K562 (cell line): Measurements from ENCODE around the gene NCAPG2. TPM values are rescaled to one million over a fixed set of nuclear protein-coding genes. Genes with fewer than 3 reads are reported as not detected.

ENCODE experiments used
- ATAC-seq: fragments of 200-7000 bp; cut with Tn5 transposase; 3 replicates; pipeline ENCODE4 v1.9.1; 2020; ENCODE audit warnings: moderate library complexity
- BruUV-seq: library from RNA; stranded (reverse); fragments of 400-500 nt; replicated peaks from 2 replicates; lab custom pipeline; 2021; lab: Mats Ljungman, UMichigan
- CTCF ChIA-PET: fragments of 300-600 bp; formaldehyde crosslinking; extraction: SDS; loops from one replicate; lab custom pipeline; 2021; ENCODE audit warnings: low intra/inter-chr PET ratio; lab: Yijun Ruan, JAX
- POLR2A ChIA-PET: fragments of 300-600, 350-650 bp; sonication (Branson Sonifier 250); formaldehyde crosslinking; extraction: SDS; loops from one replicate; lab custom pipeline; 2021; ENCODE audit warnings: antibody characterized with exemption, inconsistent platforms; lab: Yijun Ruan, JAX
- DNase-seq, 4 experiments: peaks; one replicate each; pipeline versions ENCODE4 v3.0.0 to v3.0.0-alpha.2; 2011 to 2018; ENCODE audit warnings: low spot score in 3 of 4, mixed read lengths in 3 of 4; ENCODE audit errors: extremely low read depth in 1 of 4
- FAIRE-seq: peaks from 2 replicates; lab custom pipeline; 2011; peaks lifted over from hg19 to GRCh38; lab: Jason Lieb, UNC
- H2AFZ ChIP-seq: 2 replicates; pipeline ENCODE4 v1.6.0; 2011; ENCODE audit warnings: low read depth, low read length, control low read depth, inconsistent platforms
- H3K27ac ChIP-seq: fragments of 200-600 bp; 3 replicates; pipeline ENCODE4 v1.8.0; 2011; ENCODE audit warnings: low read depth, mild to moderate bottlenecking, control low read depth, inconsistent platforms, low read length, moderate library complexity, mixed read lengths; ENCODE audit errors: extremely low read depth
- H3K27me3 ChIP-seq, 2 experiments: fragments of 300-600 bp in 1 of 2; 2 replicates in 1 of 2; 3 replicates in 1 of 2; pipeline versions ENCODE4 v1.6.0 to v1.8.0; 2011; ENCODE audit warnings: inconsistent platforms in 2 of 2, low read length in 2 of 2, mild to moderate bottlenecking in 1 of 2, mixed read lengths in 1 of 2, moderate library complexity in 1 of 2; ENCODE audit not compliant: control insufficient read depth in 2 of 2, insufficient read depth in 2 of 2
- H3K36me3 ChIP-seq: fragments of 300-600 bp; 3 replicates; pipeline ENCODE4 v1.8.0; 2011; ENCODE audit warnings: mild to moderate bottlenecking, low read length, inconsistent platforms; ENCODE audit not compliant: control insufficient read depth, insufficient read depth
- H3K4me1 ChIP-seq, 2 experiments: fragments of 200-600 bp in 1 of 2; replicated peaks in 1 of 2; 2 replicates in 1 of 2; 3 replicates in 1 of 2; pipeline versions ENCODE4 v1.5.1 to v1.8.0; 2011; ENCODE audit warnings: inconsistent platforms in 2 of 2, low read length in 2 of 2, mild to moderate bottlenecking in 1 of 2, mixed read lengths in 1 of 2, moderate library complexity in 1 of 2; ENCODE audit not compliant: control insufficient read depth in 2 of 2, insufficient read depth in 2 of 2
- H3K4me2 ChIP-seq: 2 replicates; pipeline ENCODE4 v1.6.1; 2011; ENCODE audit warnings: low read length, control low read depth, inconsistent platforms, mixed read lengths; ENCODE audit not compliant: insufficient read depth
- H3K4me3 ChIP-seq: fragments of 200-600 bp; sonication (generic), shearing (Covaris generic); 2 replicates; pipeline ENCODE4 v1.5.1; 2016; ENCODE audit warnings: control low read depth, inconsistent platforms
- H3K79me2 ChIP-seq: fragments of 200-600 bp; 3 replicates; pipeline ENCODE4 v1.8.0; 2011; ENCODE audit warnings: low read length, inconsistent platforms; ENCODE audit not compliant: control insufficient read depth, insufficient read depth
- H3K9ac ChIP-seq, 2 experiments: 2 replicates each; pipeline versions ENCODE4 v1.6.0 to v1.6.1; 2011; ENCODE audit warnings: low read depth in 2 of 2, low read length in 2 of 2, control low read depth in 1 of 2, inconsistent platforms in 1 of 2, mild to moderate bottlenecking in 1 of 2, mixed read lengths in 1 of 2; ENCODE audit not compliant: insufficient read depth in 1 of 2
- H3K9me1 ChIP-seq: one replicate; pipeline ENCODE4 v1.6.0; 2011; ENCODE audit warnings: inconsistent platforms, mild to moderate bottlenecking, low read length, moderate library complexity; ENCODE audit not compliant: control insufficient read depth, insufficient read depth
- H3K9me3 ChIP-seq: replicated peaks from 2 replicates; pipeline ENCODE4 v1.5.1; 2011; ENCODE audit warnings: low read depth, low read length, inconsistent platforms; ENCODE audit not compliant: control insufficient read depth, insufficient read depth
- H4K20me1 ChIP-seq: replicated peaks from 2 replicates; pipeline ENCODE4 v1.6.1; 2011; ENCODE audit warnings: low read length, inconsistent platforms, mixed read lengths; ENCODE audit not compliant: control insufficient read depth, insufficient read depth
- C11orf30 ChIP-seq: fragments of 450-650 bp; IDR thresholded peaks from 2 replicates; pipeline ENCODE4 v1.6.1; 2016; ENCODE audit warnings: low read depth, mild to moderate bottlenecking
- ESRRA ChIP-seq: fragments of 450-650 bp; IDR thresholded peaks from 2 replicates; pipeline ENCODE4 v1.6.1; 2014; ENCODE audit warnings: low read depth, mild to moderate bottlenecking, moderate library complexity, borderline replicate concordance
- FOSL1 ChIP-seq: fragments of 200-800 bp; sonication (Bioruptor generic); conservative IDR thresholded peaks from 2 replicates; pipeline ENCODE4 v1.6.1; 2016; ENCODE audit warnings: missing genetic modification characterization, missing compliant biosample characterization
- GTF2A2 ChIP-seq: IDR thresholded peaks from 2 replicates; pipeline ENCODE4 v1.6.1; 2016; ENCODE audit warnings: mild to moderate bottlenecking, missing genetic modification characterization, missing compliant biosample characterization
- HNRNPH1 ChIP-seq: fragments of 200-400 bp; formaldehyde crosslinking; optimal IDR thresholded peaks from 2 replicates; pipeline ENCODE3; 2017; ENCODE audit warnings: low read depth, mild to moderate bottlenecking, low read length, moderate library complexity
- MAFF ChIP-seq: IDR thresholded peaks from 2 replicates; pipeline ENCODE4 v1.6.1; 2012; ENCODE audit warnings: low read length, improper control_type of control experiment
- MAFG ChIP-seq: fragments of 450-650 bp; conservative IDR thresholded peaks from 2 replicates; pipeline ENCODE4 v1.6.1; 2016; ENCODE audit warnings: missing genetic modification characterization, missing compliant biosample characterization
- MAFK ChIP-seq: IDR thresholded peaks from 2 replicates; pipeline ENCODE4 v1.6.1; 2011; ENCODE audit warnings: low read length, improper control_type of control experiment
- NFE2 ChIP-seq: IDR thresholded peaks from 2 replicates; pipeline ENCODE4 v1.6.1; 2014; ENCODE audit warnings: antibody characterized with exemption, low read depth
- NFE2L1 ChIP-seq: fragments of 450-650 bp; IDR thresholded peaks from 2 replicates; pipeline ENCODE4 v1.6.1; 2016; ENCODE audit warnings: missing genetic modification characterization, low read depth, mild to moderate bottlenecking, missing compliant biosample characterization, moderate library complexity, borderline replicate concordance
- NR4A1 ChIP-seq, 2 experiments: fragments of 250-450 bp in 1 of 2; fragments of 450-650 bp in 1 of 2; sonication (Bioruptor Pico) in 1 of 2; IDR thresholded peaks; 2 replicates each; pipeline versions ENCODE4 v1.4.0 to v1.6.1; 2016 to 2020; ENCODE audit warnings: mild to moderate bottlenecking in 2 of 2, missing compliant biosample characterization in 1 of 2, missing genetic modification characterization in 1 of 2, moderate library complexity in 1 of 2
- POLR2AphosphoS5 ChIP-seq: IDR thresholded peaks from 2 replicates; pipeline ENCODE4 v1.6.1; 2011; ENCODE audit warnings: mild to moderate bottlenecking, low read depth, low read length, moderate library complexity; ENCODE audit not compliant: control insufficient read depth, insufficient read depth
- RBFOX2 ChIP-seq: fragments of 200-400 bp; formaldehyde crosslinking; IDR thresholded peaks from 2 replicates; pipeline ENCODE4 v1.6.1; 2017; ENCODE audit warnings: low read depth, mild to moderate bottlenecking, low read length, moderate library complexity
- ZNF316 ChIP-seq: fragments of 450-650 bp; IDR thresholded peaks from 2 replicates; pipeline ENCODE4 v1.6.1; 2016
- ZNF41 ChIP-seq: fragments of 250-450 bp; sonication (Bioruptor Pico); conservative IDR thresholded peaks from 2 replicates; pipeline ENCODE4 v1.4.0; 2020; ENCODE audit warnings: mild to moderate bottlenecking
- ZNF668 ChIP-seq: fragments of 250-450 bp; sonication (Bioruptor Pico); IDR thresholded peaks from 2 replicates; pipeline ENCODE4 v1.8.0; 2022; ENCODE audit warnings: mild to moderate bottlenecking, inconsistent platforms
- WGBS: fragments of 100-300 bp; shearing (Covaris generic); methylation state at CpG from one replicate; pipeline ENCODE4 v1.1.6; 2016; ENCODE audit warnings: low coverage, mixed read lengths; ENCODE audit not compliant: insufficient coverage; ENCODE audit errors: missing lambda C conversion rate; 5-methylcytosine and 5-hydroxymethylcytosine counted together
- in situ Hi-C: fragments of 300-500 bp; cut with MboI; formaldehyde crosslinking; loops from 4 replicates; pipeline ENCODE4 v1.15.0; 2018; ENCODE audit warnings: inconsistent platforms, mixed read lengths
- intact Hi-C: fragments of 100-400 bp; cut with micrococcal nuclease; formaldehyde crosslinking; loops from 2 replicates; pipeline ENCODE4 v1.14.2; 2022
- polyA plus RNA-seq, 8 experiments: library from polyadenylated mRNA; depleted of rRNA in 4 of 8; stranded (reverse) in 5 of 8; unstranded in 3 of 8; fragments of >200 nt; fragmentation: Nextera tagmentation in 2 of 8; fragmentation: Illumina TruSeq in 1 of 8; extraction: Ambion mirVana in 2 of 8; extraction: Trizol in 1 of 8; gene quantifications; 2 replicates each; pipeline versions ENCODE4 v1.2.1 to v1.2.3, GENCODE V29; 2011 to 2014; ENCODE audit warnings: inconsistent platforms in 1 of 8, missing spikeins in 1 of 8
- total RNA-seq, 7 experiments: library from RNA; depleted of rRNA in 6 of 7; stranded (reverse); fragments of >200 nt in 6 of 7; fragmentation: Illumina TruSeq in 2 of 7; extraction: Trizol in 2 of 7; gene quantifications; 2 replicates each; pipeline versions ENCODE4 v1.2.1 to v1.2.3, GENCODE V29; 2011 to 2021; ENCODE audit warnings: low replicate concordance in 1 of 7
- TF ChIP-seq, protein P1 (sequence below): fragments of 450-650 bp; IDR thresholded peaks from 2 replicates; pipeline ENCODE4 v1.7.0; 2016; ENCODE audit warnings: borderline replicate concordance

NCAPG2 gene
- total and polyA plus RNA-seq, 9 of the 15 experiments (the other 6 are each of a cell fraction or from before 2014, with no cell fraction given), result 21.5 to 127 (median 86.1) TPM

DNA sequence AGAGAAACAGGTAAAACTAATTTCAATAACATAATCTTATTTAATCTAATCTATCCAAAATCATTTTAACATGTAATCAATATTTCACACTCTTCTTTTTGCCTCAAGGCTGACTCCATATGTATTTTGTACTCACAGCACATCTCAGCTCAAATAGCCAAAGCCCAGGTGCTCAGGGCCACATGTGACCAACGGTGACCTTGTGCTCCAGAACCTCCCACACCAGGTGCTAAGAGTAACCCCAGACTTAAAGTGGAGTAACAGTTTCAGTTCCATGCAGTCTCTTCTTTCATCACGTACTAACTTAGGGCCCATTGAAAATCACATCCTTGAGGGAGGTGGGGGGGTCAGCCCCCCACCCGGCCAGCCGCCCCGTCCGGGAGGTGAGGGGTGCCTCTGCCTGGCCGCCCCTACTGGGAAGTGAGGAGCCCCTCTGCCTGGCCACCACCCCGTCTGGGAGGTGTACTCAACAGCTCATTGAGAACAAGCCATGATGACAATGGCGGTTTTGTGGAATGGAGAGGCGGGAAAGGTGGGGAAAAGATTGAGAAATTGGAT is 47.3 kb downstream of the NCAPG2 start (continued):
- TF ChIP-seq ZNF668 (CRISPR knock-in tag) (no peak), ESRRA (no peak), HNRNPH1 (no peak), NR4A1 (CRISPR knock-in tag; IDR thresholded peaks at IDR 0.05) (no peak), NR4A1 (tag; IDR thresholded peaks at IDR 0.05) (no peak)
- TF ChIP-seq, protein P1, sequence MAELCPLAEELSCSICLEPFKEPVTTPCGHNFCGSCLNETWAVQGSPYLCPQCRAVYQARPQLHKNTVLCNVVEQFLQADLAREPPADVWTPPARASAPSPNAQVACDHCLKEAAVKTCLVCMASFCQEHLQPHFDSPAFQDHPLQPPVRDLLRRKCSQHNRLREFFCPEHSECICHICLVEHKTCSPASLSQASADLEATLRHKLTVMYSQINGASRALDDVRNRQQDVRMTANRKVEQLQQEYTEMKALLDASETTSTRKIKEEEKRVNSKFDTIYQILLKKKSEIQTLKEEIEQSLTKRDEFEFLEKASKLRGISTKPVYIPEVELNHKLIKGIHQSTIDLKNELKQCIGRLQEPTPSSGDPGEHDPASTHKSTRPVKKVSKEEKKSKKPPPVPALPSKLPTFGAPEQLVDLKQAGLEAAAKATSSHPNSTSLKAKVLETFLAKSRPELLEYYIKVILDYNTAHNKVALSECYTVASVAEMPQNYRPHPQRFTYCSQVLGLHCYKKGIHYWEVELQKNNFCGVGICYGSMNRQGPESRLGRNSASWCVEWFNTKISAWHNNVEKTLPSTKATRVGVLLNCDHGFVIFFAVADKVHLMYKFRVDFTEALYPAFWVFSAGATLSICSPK, result no peak
- TF ChIP-seq, all 486 proteins: peak for 0

DNA sequence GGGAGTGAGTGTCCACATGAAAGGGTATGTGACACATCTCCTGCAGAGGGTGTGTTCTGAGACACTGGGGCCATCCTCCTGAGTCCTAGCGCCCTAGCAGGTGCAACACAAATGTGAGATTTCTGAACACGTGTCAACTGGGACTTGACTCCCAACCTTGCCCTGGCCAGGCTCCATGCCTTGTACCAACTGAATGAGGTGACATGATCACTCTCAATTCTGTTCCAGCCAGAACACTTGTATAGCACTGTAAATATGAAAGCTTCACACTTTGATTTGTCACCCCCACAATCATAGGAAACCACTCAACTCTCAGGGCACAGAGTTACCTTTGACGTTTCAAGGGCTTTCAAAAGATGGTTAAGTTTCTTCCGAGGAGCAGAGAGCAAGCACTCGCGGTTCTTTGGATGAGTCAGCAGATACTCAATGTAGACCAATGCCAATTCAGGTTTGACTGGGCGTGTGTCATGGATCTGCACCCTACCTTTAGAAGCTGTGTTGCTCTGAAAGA is 48.6 kb downstream of the NCAPG2 start:
- no peaks in the 10 kb centered on the region for H4K20me1 ChIP-seq
- TF ChIP-seq POLR2AphosphoS5, result 0 out of 2 replicates have a peak, but pooled peaks have one; percentile 2
- peak; percentile 84 for TF ChIP-seq MAFG (tag)
- TF ChIP-seq C11orf30, result peak; percentile 78
- peak; percentile 81 for TF ChIP-seq MAFF
- 0 out of 2 replicates have a peak, but pooled peaks have one; percentile 23 for TF ChIP-seq NFE2L1 (tag)
- no peak for TF ChIP-seq FOSL1 (tag)
- no peak for TF ChIP-seq ZNF41 (CRISPR knock-in tag)
- TF ChIP-seq GTF2A2 (tag), result no peak
- peak; percentile 58; the same call in 1 of the 2 replicates for TF ChIP-seq MAFK
- no peak for TF ChIP-seq RBFOX2
- TF ChIP-seq ZNF316, result peak; percentile 86
- TF ChIP-seq NFE2, result peak; percentile 74
- no peaks in the 10 kb centered on the region for H3K9me1 ChIP-seq
- no peaks in the 10 kb centered on the region for H3K79me2 ChIP-seq
- ATAC-seq (0 out of 3 replicates have a peak, but pooled peaks have one; percentile 9), DNase-seq (no peak), FAIRE-seq (no peak)
- no peaks in the 10 kb centered on the region for H3K9me3 ChIP-seq
- intact Hi-C loops, result no loop called here
- BruUV-seq, result no TSS peak
- no peak overlapping the region for H3K9ac ChIP-seq
- no peaks in the 10 kb centered on the region for H3K27me3 ChIP-seq
- ChIA-PET POLR2A (interaction anchor here (0.7 to 1.6 kb wide), 3 partner anchors 9 to 40 kb away, joined by 3 to 5 read pairs (median 4); no protein-coding TSS in a partner anchor), CTCF (no interaction called here)
- H2AFZ ChIP-seq, result no peak overlapping the region
- peaks cover 83% of the 10 kb centered on the region for H3K36me3 ChIP-seq
- no peak overlapping the region for H3K4me3 ChIP-seq
- H3K4me1 ChIP-seq, result peaks cover 0 to 3% of the 10 kb centered on the region in 2 experiments; a peak in 1 of 5 replicates
- in situ Hi-C loops, result no loop called here
- 69% methylated on average over 7 of the region's 7 CpGs for WGBS
- no peak overlapping the region for H3K27ac ChIP-seq
- no peak overlapping the region for H3K4me2 ChIP-seq
